Myocyte (in vitro differentiated cells): ENCODE data around the gene TUBB4B. TPM values are rescaled to one million over a fixed set of nuclear protein-coding genes. Genes with fewer than 3 reads are reported as not detected.
A peak's percentile ranks its signal among the peaks of the same experiment; 100 is the strongest.

Source experiments
- DNase-seq: peaks from one replicate; pipeline ENCODE4 v3.0.0-alpha.2; 2012; ENCODE audit warnings: low read depth
- polyA plus RNA-seq: library from polyadenylated mRNA; unstranded; fragments of >200 nt; gene quantifications from one replicate; pipeline ENCODE4 v1.2.1, GENCODE V29; 2012; ENCODE audit warnings: missing spikeins
- total RNA-seq: library from RNA; depleted of rRNA; stranded (reverse); fragments of >200 nt; gene quantifications from 2 replicates; pipeline ENCODE4 v1.2.3, GENCODE V29; 2014

Gene TUBB4B
- 211 and 249 TPM in 2 replicates for total RNA-seq
- polyA plus RNA-seq: 266 TPM

DNA sequence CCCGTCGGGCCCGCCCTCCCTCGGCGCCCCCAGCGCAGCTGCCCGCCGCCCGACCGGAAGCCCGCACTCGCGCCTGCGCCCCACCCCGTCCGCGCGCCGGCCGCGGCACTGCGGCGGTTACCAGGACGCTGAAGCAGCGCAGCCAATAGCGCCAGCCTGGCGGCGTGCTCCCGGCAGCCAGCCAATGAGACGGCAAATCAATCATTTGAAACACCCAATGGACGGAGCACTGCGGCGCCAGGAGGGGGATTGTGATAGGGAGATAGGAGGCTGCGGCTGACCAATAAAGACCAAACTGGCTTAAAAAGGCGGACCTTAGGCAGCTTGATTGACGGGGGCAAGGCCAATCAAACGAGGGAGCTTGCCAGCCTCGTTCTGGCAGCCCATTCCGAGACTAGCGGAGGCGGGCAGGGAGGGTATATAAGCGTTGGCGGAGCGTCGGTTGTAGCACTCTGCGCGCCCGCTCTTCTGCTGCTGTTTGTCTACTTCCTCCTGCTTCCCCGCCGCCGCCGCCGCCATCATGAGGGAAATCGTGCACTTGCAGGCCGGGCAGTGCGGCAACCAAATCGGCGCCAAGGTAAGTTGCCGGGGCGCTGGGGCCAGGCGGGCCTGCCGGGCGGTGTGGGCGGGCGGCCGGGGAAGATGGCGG is at the start of gene TUBB4B:
TSS of gene TUBB4B (plus strand) at position 447 of the 649 bp plus-strand sequence. CDS start at position 521, 74 bp downstream.
- peak; percentile 100 for DNase-seq

DNA sequence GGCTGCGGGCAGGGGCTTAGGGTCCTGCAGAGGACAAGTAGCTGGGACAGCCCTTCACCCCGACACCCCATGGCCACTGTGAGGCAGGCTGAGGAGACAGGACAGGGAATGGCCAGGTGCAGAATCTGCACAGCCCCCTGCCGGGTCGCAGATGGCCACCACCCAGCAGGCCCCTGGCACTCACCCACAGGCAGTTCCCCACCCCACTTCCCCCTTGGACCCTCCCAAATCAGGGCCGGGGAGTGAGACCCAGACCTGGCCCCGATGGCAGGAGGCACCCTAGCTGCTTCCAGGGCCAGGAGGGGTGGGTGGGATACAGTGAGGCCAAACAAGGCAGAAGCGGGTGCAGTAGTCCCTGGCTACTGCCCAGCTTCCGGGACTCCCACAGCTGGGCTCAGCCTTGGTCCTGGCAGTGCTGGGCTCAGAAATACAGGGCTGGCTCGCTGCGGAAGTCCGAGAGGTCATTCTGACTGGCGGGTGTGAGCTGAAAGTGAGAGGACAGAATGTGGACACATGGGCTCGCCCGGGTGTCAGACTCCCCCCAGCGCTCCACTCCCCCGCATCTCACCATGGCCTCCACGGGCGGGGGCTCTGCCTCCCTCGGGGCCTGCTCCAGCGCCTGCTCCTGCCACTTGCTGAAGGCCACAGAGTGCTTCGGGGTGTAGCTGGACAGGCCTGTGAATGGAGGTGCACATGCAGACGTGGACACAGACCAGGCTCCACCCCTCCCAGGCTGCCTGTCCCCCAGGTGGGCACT is 49.2 kb upstream of the TUBB4B start:
- DNase-seq: no peak

DNA sequence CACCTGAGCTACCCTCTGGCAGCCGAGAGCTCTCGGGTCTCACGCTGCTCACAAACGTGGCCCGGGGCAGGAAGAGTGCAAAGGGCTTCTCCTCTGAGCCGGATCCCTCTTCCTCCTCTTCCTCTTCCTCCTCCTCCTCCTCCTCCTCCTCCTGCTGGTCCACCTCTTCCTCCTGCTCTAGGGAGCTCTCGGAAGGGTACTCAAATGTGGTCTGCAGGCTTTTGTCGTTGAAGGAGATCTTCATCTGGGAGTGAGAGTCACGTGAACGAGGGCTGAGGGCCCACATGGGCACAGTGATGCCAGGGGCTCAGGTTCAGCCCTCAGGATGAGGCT is 48.7 kb upstream of the TUBB4B start:
- DNase-seq: no peak

DNA sequence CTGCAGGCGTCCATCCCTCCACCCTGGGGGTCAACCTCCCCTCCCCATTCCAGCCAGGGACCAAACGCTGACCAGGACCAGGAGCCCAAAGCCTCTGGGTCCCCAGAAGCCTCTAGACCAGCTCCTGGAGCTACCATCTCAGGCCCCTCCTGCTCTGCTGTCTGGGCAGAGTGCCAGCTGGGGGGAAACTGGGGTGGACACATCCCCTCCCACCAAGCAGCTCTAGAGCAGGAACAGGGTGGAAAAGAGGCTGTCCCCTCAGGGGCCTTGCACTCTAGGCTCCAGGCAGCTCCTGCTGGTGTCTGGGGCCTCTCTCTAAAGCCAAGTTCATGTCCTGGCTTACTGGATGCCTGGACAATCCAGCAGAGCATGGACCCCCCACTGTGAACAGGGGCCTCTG is 48.2 kb upstream of the TUBB4B start:
- DNase-seq: no peak

DNA sequence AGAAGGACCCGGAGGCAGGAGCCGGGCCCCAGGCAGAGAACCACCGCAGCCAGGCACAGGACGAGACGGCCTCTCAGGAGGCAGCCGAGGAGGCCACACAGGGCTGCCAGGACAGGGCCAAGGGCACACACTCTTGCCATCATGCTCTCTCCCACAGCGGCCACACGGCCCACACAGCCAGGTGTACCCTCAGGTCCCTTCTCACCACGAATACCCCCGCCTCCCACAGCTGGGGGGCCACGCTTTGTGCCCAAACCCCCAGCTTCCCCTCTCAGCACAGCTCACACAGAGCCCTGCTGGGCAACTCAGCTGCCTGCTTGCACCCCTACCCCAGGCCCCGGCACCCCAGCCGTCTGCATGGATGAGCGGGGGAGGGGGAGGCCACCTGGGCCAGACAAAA is 47.3 kb upstream of the TUBB4B start:
- DNase-seq: no peak

DNA sequence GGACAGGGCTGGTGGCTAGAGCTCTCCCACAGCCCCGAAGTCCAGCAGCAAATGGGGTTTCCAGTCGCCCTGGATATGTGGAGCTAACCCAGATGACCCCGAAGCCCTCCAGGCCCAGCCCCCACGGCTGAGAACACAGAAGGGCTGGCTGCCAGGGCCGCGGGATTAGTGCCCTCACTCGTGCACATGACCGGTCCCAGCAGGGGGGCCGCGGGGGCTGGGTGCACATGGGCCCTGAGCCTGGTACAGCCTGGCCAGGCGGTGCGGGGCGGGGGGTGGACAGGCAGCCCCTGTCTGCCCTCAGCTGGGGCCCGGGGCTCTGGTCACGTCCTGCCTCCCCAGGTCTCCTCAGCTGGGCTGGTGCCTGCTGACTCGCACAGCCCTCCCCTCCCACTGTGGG is 46.7 kb upstream of the TUBB4B start:
- DNase-seq: peak; percentile 25

DNA sequence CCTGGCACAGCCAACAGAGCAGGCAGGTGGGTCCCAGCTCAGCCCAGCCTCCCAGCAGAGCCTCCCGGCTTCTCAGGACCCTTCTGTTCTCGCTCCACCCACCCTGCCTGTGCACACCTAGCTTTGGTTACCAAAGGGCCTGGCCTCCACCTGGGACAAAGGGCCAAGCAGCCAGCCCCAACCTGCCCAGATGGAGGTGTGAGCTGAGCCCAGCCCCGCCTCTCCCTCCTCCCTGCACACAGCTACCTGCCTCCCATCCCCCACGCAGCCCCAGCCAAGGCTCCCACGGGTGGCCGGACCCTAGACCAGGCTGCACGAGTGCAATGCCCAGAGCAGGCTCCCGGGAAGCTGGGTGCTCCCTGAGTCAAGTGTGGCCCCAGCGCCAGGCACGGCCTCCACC is 46.2 kb upstream of the TUBB4B start:
- DNase-seq: no peak

DNA sequence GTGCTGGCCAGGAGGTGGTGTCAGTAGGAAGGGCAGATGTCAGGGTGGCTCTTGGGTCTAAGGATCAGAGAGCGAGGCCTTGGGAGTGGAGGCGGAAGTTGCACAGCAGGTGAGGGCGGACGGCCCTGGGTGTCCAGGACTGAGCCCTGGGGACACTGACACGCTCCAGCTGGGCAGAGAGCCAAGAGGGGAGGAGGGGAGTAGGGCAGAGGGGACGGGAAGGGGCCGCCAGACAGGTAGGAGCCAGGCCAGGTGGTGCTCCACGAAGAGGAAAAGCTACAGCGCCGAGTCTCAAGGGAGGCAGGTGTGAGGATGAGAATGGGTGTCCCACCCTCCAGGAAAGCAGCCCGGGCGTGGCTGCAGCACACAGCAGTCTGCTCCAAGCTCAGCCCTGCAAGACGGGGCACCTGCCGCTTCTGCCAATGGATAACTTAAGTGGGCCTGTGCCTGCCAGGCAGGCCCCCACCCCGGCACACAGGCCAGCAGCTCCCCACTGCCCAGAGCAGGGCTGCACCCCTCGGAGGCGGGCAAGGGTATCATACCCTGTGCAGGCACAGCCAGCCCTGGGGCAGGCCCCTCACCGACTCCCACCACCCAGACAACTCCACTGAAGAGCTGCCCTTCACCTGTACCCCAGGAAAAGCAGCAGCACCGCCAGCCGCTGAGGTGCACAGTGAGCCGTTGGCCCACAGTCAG is 45.4 kb upstream of the TUBB4B start:
- DNase-seq: no peak

DNA sequence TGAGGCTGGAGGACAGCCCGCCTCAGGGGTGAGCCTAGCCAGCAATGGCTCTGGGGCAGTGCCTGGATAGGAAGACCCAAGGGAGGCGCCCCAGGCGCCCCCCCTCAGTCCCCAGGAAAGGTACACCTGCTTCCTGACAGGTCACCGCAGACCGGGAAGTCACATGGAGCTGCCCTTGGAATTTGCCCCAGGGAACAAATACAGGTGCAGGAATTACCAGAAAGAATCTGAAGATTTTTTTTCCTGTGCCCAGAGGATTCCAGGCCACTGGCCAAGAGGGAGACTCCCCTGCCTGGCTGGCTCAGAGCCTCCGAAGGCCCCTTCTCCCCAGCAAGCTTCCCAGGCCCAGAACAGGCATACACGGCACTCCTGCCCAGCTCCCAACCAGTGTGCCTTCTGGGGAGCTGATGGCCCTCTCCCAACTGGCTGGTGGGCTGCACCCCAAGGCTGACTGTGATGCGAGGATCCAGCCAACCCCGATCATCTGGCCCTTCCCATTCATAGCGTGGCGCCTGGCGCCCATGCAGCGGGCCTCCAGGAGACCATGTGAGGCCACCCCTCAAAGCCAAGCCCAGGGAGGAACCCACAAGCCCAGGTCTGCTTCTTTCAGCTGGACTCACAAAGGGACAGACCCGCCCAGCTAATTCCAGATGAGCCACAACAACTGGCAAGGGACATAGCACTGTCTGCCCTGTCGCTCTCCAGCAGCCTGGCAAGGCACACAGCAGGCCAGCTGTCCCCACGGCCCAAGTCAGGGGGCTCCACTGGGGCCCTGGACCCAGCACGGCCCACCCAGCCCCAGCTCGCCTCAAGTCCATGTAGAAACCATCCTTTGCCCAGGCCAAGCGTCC is 42.8 kb upstream of the TUBB4B start:
- DNase-seq: peak; percentile 23

DNA sequence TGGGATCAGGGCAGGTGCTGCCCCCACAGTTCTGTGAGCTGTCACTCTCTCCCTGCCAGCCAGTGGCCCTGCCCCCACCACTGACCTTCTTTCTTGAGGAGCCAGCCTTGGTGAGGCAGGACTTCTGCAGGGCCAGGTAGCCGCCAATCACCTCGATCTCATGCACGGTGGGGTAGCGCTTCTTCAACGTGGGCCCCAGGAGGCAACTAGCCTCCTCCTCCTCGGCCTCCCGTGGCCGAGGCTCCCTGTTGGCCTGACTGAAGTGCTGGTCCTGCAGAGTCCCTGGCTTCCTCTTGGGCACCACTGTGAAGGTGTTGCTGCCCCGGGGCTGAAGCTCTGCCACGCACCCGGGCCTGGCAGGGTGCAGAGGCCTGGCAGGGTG is 42.2 kb upstream of the TUBB4B start:
- no peak for DNase-seq

DNA sequence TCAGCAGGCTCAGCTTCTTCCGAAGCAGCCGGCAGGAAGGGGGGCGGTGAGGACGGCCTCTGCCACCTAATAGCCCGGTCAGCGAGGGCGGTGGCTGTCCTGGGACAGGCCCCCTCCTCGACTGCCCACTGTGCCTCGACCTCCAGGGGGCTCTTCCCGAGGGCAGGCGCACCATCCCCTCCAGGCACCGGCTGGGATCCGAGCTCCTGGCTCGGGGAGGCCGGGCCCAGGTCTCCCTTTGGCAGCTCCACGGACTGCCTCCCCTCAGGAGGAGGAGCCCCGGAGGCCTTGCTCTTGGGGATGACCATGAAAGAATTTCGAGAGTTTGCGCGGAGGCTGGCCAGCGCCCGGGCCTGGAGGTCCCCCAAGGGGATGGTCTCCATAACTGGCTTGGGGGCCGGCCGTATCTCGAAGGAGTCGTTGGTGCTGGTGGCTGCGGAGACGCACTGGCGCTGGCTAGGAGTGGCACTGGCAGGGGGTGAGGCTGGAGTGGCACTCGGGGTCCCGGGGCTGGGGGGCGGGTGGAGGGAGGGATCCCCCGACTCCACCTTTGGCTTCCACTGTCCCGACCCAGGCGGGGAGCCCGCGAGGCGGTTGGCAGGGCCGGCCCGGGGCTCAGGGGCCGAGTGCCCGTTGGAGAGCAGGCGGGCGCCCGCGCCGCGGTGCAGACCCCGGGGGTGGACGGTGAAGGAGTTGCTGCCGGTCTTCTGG is 41.5 kb upstream of the TUBB4B start:
- DNase-seq: no peak

DNA sequence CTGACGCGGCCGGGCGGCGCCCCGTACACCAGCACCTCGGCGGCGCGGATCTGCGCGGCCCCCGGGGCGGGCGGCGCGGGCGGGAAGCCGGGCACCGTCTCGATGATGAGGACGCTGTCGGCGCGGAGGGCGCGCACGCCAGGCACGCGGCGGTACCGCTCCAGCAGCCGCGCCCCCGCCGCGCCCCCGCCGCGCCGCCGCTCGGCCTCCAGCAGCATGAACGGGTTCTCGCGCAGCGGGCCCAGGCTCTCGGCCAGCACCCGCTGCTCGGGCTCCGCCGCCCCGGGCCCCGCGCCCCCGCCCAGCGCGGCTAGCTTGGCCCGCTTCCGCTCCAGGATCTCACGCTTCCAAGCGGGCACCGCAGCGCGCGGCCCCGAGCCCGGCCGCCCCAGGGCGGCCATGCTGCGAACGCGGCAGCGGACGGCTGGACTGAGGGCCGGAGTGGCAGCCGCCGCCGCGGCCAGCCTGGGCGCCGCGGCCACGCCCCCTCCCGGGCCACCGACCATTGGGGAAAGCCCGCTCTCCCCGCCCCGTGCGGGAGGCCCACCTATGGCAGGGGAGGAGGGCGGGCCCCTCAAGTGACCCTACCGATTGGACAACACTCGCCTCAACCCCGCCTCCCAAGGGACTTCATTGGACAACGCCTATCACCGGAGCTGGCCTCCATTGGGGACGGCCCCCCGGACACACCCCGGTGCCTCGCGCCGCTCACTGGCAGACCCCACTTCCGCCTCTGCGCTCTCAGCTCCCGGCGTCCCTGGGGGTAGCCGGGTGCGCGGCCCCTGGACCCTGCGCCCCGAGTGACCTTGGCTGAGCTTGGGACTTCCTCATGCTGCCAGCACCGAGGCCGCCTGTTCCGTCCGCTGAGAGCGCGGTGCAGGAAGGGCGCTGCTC is 40.5 kb upstream of the TUBB4B start, which contains the start of gene TPRN:
TSS of gene TPRN (minus strand) at position 431 of the 894 bp plus-strand sequence. CDS start at position 401, 30 bp downstream.
- DNase-seq: peak; percentile 100

DNA sequence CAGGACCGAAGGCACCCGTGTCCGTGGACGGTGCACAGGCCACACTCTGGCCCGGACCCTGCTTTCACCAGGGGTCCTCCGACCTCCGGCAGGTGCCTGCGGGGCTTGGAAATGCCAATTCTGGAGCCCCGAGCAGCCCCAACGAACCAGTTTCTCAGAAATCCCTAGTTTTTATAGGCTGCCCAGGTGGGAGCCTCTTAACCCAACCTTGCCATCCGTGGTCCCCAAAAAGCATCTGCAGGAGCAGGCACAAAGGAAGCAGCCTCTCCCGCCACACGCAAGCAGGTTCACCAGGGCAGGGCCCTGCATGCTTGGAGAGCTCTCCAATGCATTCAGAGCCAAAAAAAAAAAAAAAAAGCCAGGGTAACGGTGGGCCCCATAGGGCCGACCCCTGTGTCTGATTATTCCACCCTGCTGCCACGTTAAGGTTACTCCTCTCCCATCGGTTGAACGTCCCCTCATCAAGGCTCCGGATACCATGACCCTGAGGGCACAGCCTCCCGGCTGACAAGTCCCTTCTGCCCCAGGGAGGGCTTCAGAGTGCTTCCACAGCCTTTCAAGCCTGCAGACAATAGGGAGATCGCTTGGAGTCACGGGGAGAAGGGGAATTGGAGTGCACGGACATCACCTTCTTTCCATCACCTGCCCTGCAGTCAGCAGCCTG is 39.8 kb upstream of the TUBB4B start:
- DNase-seq: no peak

DNA sequence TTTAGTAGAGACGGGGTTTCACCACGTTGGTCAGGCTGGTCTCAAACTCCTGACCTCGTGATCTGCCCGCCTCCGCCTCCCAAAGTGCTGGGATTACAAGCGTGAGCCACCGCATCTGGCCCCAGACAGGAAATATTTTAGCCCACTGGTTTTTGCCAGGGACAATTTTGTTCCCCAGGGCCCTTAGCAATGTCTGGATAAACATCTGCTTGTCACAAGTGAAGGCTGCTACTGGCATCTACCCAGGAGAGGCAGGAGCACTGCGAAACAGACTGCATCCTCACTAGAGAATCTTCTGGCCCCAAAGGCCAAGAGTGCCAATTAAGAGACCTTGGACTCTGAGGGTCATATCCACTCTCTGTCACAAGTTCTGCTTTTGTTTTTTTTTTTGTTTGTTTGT is 38.1 kb upstream of the TUBB4B start:
- no peak for DNase-seq

DNA sequence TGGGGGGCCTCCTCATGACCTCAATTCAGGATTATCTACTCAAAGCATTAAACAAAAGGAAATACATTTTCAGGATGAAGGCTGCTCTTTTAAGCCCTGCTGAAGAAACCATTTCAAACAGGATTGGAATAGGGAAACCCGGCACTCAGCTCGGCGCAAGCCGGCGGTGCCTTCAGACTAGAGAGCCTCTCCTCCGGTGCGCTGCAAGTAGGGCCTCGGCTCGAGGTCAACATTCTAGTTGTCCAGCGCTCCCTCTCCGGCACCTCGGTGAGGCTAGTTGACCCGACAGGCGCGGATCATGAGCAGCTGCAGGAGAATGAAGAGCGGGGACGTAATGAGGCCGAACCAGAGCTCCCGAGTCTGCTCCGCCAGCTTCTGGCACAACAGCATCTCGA is 36.4 kb upstream of the TUBB4B start:
- DNase-seq: no peak

DNA sequence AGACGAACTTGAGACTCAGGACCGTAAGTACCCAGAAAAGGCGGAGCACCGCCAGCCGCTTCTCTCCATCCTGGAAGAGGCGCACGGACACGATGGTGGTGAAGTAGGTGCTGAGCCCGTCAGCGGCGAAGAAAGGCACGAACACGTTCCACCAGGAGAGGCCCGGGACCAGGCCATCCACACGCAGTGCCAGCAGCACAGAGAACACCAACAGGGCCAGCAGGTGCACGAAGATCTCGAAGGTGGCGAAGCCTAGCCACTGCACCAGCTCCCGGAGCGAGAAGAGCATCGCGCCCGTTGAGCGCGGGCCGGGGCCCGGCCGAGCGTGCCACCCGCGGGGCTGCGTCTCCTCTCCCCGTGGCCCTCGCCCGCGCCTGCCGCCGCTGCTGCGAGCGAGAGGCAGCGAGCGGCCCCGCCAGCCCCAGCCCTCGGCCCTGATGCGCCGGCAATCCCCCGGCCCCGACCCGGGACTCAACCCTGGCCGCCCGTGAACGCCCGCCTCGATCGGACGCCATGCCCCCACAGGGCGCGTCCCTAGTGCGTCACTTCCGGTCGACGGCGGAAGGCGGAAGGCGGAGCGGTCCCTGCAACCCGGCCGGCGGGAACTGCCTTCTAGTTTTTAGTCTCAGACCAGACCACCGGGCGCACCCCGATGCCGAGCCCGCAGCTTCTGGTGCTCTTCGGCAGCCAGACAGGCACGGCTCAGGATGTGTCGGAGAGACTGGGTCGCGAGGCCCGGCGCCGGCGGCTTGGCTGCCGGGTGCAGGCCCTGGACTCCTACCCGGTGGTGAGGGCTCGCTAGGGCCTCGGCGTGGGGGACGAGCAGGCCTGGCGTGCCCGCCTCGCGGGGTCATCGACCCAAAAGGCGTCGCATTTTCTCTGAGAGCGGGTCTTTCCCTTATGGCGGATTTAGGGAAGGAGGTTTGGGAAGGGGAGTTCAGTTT is 35.7 kb upstream of the TUBB4B start, which contains the start of the genes NDOR1 and TMEM203:
TSS of gene NDOR1 (plus strand) at position 575 of the 944 bp plus-strand sequence. CDS start at position 653, 78 bp downstream.
TSS of gene TMEM203 (minus strand) at position 523 of the 944 bp plus-strand sequence. CDS start at position 289, 234 bp downstream.
- peak; percentile 86 for DNase-seq

DNA sequence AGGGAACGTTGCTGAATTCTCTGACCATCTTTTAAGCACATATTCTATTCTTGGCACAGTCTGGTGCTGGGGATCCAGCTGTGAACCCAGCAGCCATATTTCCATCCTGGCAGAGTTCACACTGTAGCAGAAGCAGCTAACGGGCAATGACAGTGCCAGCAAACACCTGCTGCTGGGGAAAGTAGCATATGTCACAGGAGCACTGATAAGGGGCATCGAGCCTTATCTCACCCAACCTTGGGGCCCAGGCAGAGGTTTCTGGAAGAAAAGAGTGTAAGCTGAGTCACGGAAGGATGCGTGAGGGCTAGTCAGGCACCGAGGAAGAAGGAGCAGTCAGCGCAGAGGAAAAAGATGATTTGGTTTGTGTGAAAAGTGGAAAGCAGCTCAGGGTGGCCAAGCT is 34.5 kb upstream of the TUBB4B start:
- DNase-seq: no peak

DNA sequence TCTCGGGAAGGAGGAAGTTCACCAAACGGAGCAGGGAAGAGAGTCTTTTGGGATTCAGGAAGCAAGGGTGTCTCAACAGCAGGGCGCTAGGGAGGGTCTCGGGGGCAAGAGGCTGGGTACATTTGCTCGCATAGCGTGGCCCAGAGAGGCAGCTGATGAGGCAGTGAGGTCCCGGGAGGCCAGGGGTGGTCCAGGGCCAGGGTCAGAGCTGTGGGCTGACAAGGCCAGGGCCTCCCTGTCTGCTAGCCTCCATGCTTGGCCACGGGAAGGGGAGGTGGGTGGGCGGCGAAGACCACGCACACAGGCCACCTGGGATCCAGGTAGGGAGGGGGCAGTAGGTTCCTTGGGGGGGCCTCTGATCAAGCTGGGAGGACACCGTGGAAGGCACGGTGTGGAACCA is 29.6 kb upstream of the TUBB4B start:
- no peak for DNase-seq
